HepG2 (cell line): ENCODE results near the gene TMEM95. TPM values are rescaled to one million over a fixed set of nuclear protein-coding genes. Genes with fewer than 3 reads are reported as not detected.

Source experiments
- BHLHE40 ChIP-seq: IDR thresholded peaks from 2 replicates; pipeline ENCODE4 v1.6.1; 2011; ENCODE audit warnings: low read length, improper control_type of control experiment
- CREB3 ChIP-seq: sonication (generic); formaldehyde crosslinking; IDR thresholded peaks from 2 replicates; pipeline ENCODE4 v1.5.0; 2020; ENCODE audit warnings: missing genetic modification reagents
- GZF1 ChIP-seq: sonication (generic); formaldehyde crosslinking; IDR thresholded peaks from 2 replicates; pipeline ENCODE4 v1.5.1; 2020; ENCODE audit warnings: mild to moderate bottlenecking, missing genetic modification reagents
- HOXA5 ChIP-seq: sonication (generic); formaldehyde crosslinking; IDR thresholded peaks from 2 replicates; pipeline ENCODE4 v1.4.0; 2020; ENCODE audit warnings: missing genetic modification reagents
- MAF1 ChIP-seq: sonication (generic); formaldehyde crosslinking; IDR thresholded peaks from 2 replicates; pipeline ENCODE4 v1.5.0; 2020; ENCODE audit warnings: missing genetic modification reagents, borderline replicate concordance
- NKX3-1 ChIP-seq: sonication (generic); formaldehyde crosslinking; IDR thresholded peaks from 2 replicates; pipeline ENCODE4 v1.5.0; 2020; ENCODE audit warnings: missing genetic modification reagents
- PTBP1 ChIP-seq: fragments of 200-400 bp; formaldehyde crosslinking; IDR thresholded peaks from 2 replicates; pipeline ENCODE4 v1.6.1; 2018; ENCODE audit warnings: low read length, low read depth; ENCODE audit not compliant: poor library complexity, severe bottlenecking
- RFX3 ChIP-seq: IDR thresholded peaks from 2 replicates; pipeline ENCODE4 v1.6.1; 2016; ENCODE audit warnings: missing biosample characterization, missing genetic modification reagents
- RFX5 ChIP-seq: IDR thresholded peaks from 2 replicates; pipeline ENCODE4 v1.6.1; 2011; ENCODE audit warnings: low read depth, low read length, improper control_type of control experiment
- SMAD9 ChIP-seq: sonication (generic); formaldehyde crosslinking; IDR thresholded peaks from 2 replicates; pipeline ENCODE4 v1.5.1; 2020; ENCODE audit warnings: mild to moderate bottlenecking, missing genetic modification reagents
- TCF12 ChIP-seq, 2 experiments: fragments of 450-650 bp in 1 of 2; sonication (generic) in 1 of 2; formaldehyde crosslinking in 1 of 2; IDR thresholded peaks; 2 replicates each; pipeline versions ENCODE4 v1.6.1 to v1.8.0; 2017 to 2022; ENCODE audit warnings: antibody characterized with exemption in 1 of 2, mild to moderate bottlenecking in 1 of 2, missing genetic modification reagents in 1 of 2, moderate library complexity in 1 of 2
- TRIM22 ChIP-seq: fragments of 450-650 bp; IDR thresholded peaks from 2 replicates; pipeline ENCODE4 v1.6.1; 2017
- ZFP37 ChIP-seq: sonication (generic); formaldehyde crosslinking; IDR thresholded peaks from 2 replicates; pipeline ENCODE4 v1.4.0; 2020; ENCODE audit warnings: missing genetic modification reagents, borderline replicate concordance
- ZNF101 ChIP-seq: sonication (generic); formaldehyde crosslinking; IDR thresholded peaks from 2 replicates; pipeline ENCODE4 v1.4.0; 2020; ENCODE audit warnings: mild to moderate bottlenecking, low read depth, missing genetic modification reagents, borderline replicate concordance
- ZNF569 ChIP-seq: sonication (generic); formaldehyde crosslinking; IDR thresholded peaks from 2 replicates; pipeline ENCODE4 v1.5.0; 2020; ENCODE audit warnings: mild to moderate bottlenecking, missing genetic modification reagents, moderate library complexity, borderline replicate concordance
- ZNF646 ChIP-seq: sonication (generic); formaldehyde crosslinking; IDR thresholded peaks from 2 replicates; pipeline ENCODE4 v1.9.0; 2021; ENCODE audit warnings: mild to moderate bottlenecking, missing genetic modification reagents
- ZNF839 ChIP-seq: sonication (generic); formaldehyde crosslinking; IDR thresholded peaks from 2 replicates; pipeline ENCODE4 v1.4.0; 2020; ENCODE audit warnings: missing genetic modification reagents, mild to moderate bottlenecking, borderline replicate concordance
- ZSCAN5A ChIP-seq: sonication (generic); formaldehyde crosslinking; IDR thresholded peaks from 2 replicates; pipeline ENCODE4 v1.8.0; 2022; ENCODE audit warnings: mild to moderate bottlenecking, missing genetic modification reagents, borderline replicate concordance
- polyA plus RNA-seq, 8 experiments: library from polyadenylated mRNA; depleted of rRNA in 3 of 8; stranded (reverse) in 7 of 8; unstranded in 1 of 8; fragments of >200 nt; fragmentation: Illumina TruSeq in 4 of 8; extraction: Trizol in 4 of 8; gene quantifications; 2 replicates each; pipeline versions ENCODE4 v1.2.1 to v1.2.3, GENCODE V29; 2011 to 2016; ENCODE audit warnings: low read depth in 4 of 8, missing spikeins in 1 of 8, mixed read lengths in 1 of 8; ENCODE audit not compliant: insufficient read depth in 1 of 8
- total RNA-seq, 5 experiments: library from RNA; depleted of rRNA; stranded (reverse); fragments of >200 nt; fragmentation: Illumina TruSeq; extraction: Trizol; gene quantifications; 2 replicates each; pipeline ENCODE4 v1.2.3, GENCODE V29; 2016; ENCODE audit warnings: low read depth in 1 of 5

TMEM95 gene
- total and polyA plus RNA-seq, 2 of the 13 experiments (the other 11 are each of a cell fraction or from before 2014, with no cell fraction given), result not detected

- no peak for TF ChIP-seq TRIM22
- no peak for TF ChIP-seq CREB3 (CRISPR knock-in tag)
- TF ChIP-seq RFX3 (CRISPR knock-in tag), result no peak
- TF ChIP-seq PTBP1, result no peak
- peak; percentile 77; the same call in 1 of the 2 replicates for TF ChIP-seq BHLHE40
- no peak for TF ChIP-seq SMAD9 (CRISPR knock-in tag)
- TF ChIP-seq ZNF839 (CRISPR knock-in tag), result no peak
- no peak for TF ChIP-seq ZNF646 (CRISPR knock-in tag)
- TF ChIP-seq ZNF101 (CRISPR knock-in tag), result no peak
- TF ChIP-seq NKX3-1 (CRISPR knock-in tag), result 0 out of 2 replicates have a peak, but pooled peaks have one; percentile 49
- TF ChIP-seq TCF12 (IDR thresholded peaks at IDR 0.05), result no peak
- 0 out of 2 replicates have a peak, but pooled peaks have one; percentile 16 for TF ChIP-seq TCF12 (CRISPR knock-in tag; IDR thresholded peaks at IDR 0.05)
- no peak for TF ChIP-seq RFX5
- peak; percentile 52; the same call in 1 of the 2 replicates for TF ChIP-seq ZFP37 (CRISPR knock-in tag)
- peak; percentile 82; the same call in 1 of the 2 replicates for TF ChIP-seq MAF1 (CRISPR knock-in tag)
- 0 out of 2 replicates have a peak, but pooled peaks have one; percentile 46 for TF ChIP-seq ZSCAN5A (CRISPR knock-in tag)
- no peak for TF ChIP-seq GZF1
- TF ChIP-seq ZNF569, result no peak
- TF ChIP-seq HOXA5 (CRISPR knock-in tag), result peak; percentile 78; the same call in 1 of the 2 replicates
Measured at GRCh38 chr17:7314719-7315569, 40.0 kb upstream of the TMEM95 start, which contains the start of gene GPS2 (continued).
